Measurements from ENCODE around the gene TTLL12. TPM values are rescaled to one million over a fixed set of nuclear protein-coding genes. Genes with fewer than 3 reads are reported as not detected.

Gene TTLL12
- polyA plus RNA-seq, 2 of the 4 experiments (the other 2 are of a cell fraction), result 8.6 to 18.7 TPM

- no peak overlapping the region for H3K27ac ChIP-seq
- ChIA-PET CTCF (interaction anchor here (1.2 to 1.5 kb wide), 2 partner anchors 9 to 23 kb away, joined by 3 read pairs; no protein-coding TSS in a partner anchor), POLR2A (no interaction called here)
- no peak for TF ChIP-seq RCOR1 (IDR thresholded peaks at IDR 0.05; ENCODE audit: low read depth, low read length)
- TF ChIP-seq HES2 (IDR thresholded peaks at IDR 0.05), result no peak
- TF ChIP-seq ESRRA (IDR thresholded peaks at IDR 0.05; ENCODE audit: borderline replicate concordance, low read length), result no peak
- no peak for TF ChIP-seq HOXA7 (CRISPR knock-in tag; IDR thresholded peaks at IDR 0.05)
- DNase-seq (ENCODE audit: low read depth in 1 of 2, low spot score in 1 of 2) (no peak), ATAC-seq (no peak), FAIRE-seq (no peak)
- H3K4me3 ChIP-seq, result no peak overlapping the region
- 100% methylated on average over 2 of the region's 4 CpGs for WGBS (ENCODE audit: missing lambda C conversion rate)
- H3K4me1 ChIP-seq, result no peaks in the 10 kb centered on the region
- no peaks in the 10 kb centered on the region for H3K9me3 ChIP-seq
- no peak overlapping the region for H3K4me2 ChIP-seq
Measured at GRCh38 chr22:43134553-43134952, 52.4 kb downstream of the TTLL12 start.

DNA sequence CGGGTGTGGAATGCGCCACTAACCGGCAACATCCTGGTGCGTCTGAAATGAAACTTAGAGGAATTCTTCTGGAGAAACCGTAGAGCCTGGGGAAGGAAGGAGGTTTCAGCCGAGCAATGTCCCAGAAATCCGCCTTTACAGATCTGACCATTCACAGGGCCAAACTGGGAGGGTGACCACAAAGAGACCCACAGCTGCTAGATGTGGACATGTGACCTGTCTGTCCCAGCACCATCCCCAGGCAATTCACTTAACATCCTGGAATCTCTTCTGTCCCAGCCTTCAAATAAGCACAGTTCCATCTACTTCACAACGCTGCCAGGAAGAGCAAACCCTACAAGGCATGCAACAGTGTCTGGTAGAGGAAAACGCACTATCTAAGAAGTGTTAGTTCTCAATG is 53.5 kb downstream of the TTLL12 start:
- no peak for TF ChIP-seq RFX5 (IDR thresholded peaks at IDR 0.05)
- FAIRE-seq (no peak), DNase-seq (ENCODE audit: low read depth in 1 of 2, low spot score in 1 of 2) (no peak), ATAC-seq (no peak)
- H3K4me3 ChIP-seq, result no peak overlapping the region
- H3K27ac ChIP-seq, result no peak overlapping the region
- H3K9me3 ChIP-seq, result no peaks in the 10 kb centered on the region
- CTCF ChIA-PET, result interaction anchor here (0.7 to 1.2 kb wide), 2 partner anchors 15 to 24 kb away, joined by 3 read pairs; no protein-coding TSS in a partner anchor
- no peaks in the 10 kb centered on the region for H3K4me1 ChIP-seq
- no peak overlapping the region for H3K4me2 ChIP-seq
- POLR2A ChIA-PET, result no interaction called here
- 81% methylated on average over 9 of the region's 9 CpGs for whole genome bisulfite sequencing (ENCODE audit: missing lambda C conversion rate)

- ChIA-PET CTCF (interaction anchor here (1.0 kb wide), 1 partner anchor 13 kb away, joined by 3 read pairs; no protein-coding TSS in a partner anchor), POLR2A (no interaction called here)
- no peak for FAIRE-seq
- no peak for DNase-seq (ENCODE audit: low read depth in 1 of 2, low spot score in 1 of 2)
- WGBS (ENCODE audit: missing lambda C conversion rate), result 87% methylated on average over 14 of the region's 17 CpGs
- Histone ChIP-seq H3K4me3 (no peak overlapping the region), H3K9me3 (no peaks in the 10 kb centered on the region), H3K4me2 (no peak overlapping the region), H3K4me1 (peaks cover 8% of the 10 kb centered on the region), H3K27ac (no peak overlapping the region)
- no peak for ATAC-seq
- no peak for TF ChIP-seq EP300 (IDR thresholded peaks at IDR 0.05)
- no peak for TF ChIP-seq PHF8 (IDR thresholded peaks at IDR 0.05; ENCODE audit: borderline replicate concordance, low read depth)
- TF ChIP-seq ZSCAN20 (CRISPR knock-in tag; IDR thresholded peaks at IDR 0.05), result no peak
- TF ChIP-seq NPAS2 (CRISPR knock-in tag; IDR thresholded peaks at IDR 0.05; ENCODE audit: borderline replicate concordance), result no peak
- TF ChIP-seq GATA3 (IDR thresholded peaks at IDR 0.05; ENCODE audit: borderline replicate concordance), result no peak
- TF ChIP-seq BCL3 (IDR thresholded peaks at IDR 0.05), result no peak
- no peak for TF ChIP-seq TFCP2L1 (CRISPR knock-in tag; IDR thresholded peaks at IDR 0.05)
- TF ChIP-seq HMGXB4 (CRISPR knock-in tag; IDR thresholded peaks at IDR 0.05; ENCODE audit: borderline replicate concordance), result no peak
- TF ChIP-seq RAD21 (conservative IDR thresholded peaks at IDR 0.05 in 1 of 2, IDR thresholded peaks at IDR 0.05 in 1 of 2), result no peak
- TF ChIP-seq NR3C1 (IDR thresholded peaks at IDR 0.05), result no peak
- no peak for TF ChIP-seq EHF (CRISPR knock-in tag; IDR thresholded peaks at IDR 0.05)
- no peak for TF ChIP-seq HOXB5 (CRISPR knock-in tag; IDR thresholded peaks at IDR 0.05)
- TF ChIP-seq NFE2L2 (conservative IDR thresholded peaks at IDR 0.05; ENCODE audit: low read length), result no peak
- no peak for TF ChIP-seq EHMT2 (IDR thresholded peaks at IDR 0.05; ENCODE audit: low read depth)
- TF ChIP-seq CBX2 (IDR thresholded peaks at IDR 0.05; ENCODE audit: borderline replicate concordance, low read depth), result no peak
- TF ChIP-seq, protein P1, sequence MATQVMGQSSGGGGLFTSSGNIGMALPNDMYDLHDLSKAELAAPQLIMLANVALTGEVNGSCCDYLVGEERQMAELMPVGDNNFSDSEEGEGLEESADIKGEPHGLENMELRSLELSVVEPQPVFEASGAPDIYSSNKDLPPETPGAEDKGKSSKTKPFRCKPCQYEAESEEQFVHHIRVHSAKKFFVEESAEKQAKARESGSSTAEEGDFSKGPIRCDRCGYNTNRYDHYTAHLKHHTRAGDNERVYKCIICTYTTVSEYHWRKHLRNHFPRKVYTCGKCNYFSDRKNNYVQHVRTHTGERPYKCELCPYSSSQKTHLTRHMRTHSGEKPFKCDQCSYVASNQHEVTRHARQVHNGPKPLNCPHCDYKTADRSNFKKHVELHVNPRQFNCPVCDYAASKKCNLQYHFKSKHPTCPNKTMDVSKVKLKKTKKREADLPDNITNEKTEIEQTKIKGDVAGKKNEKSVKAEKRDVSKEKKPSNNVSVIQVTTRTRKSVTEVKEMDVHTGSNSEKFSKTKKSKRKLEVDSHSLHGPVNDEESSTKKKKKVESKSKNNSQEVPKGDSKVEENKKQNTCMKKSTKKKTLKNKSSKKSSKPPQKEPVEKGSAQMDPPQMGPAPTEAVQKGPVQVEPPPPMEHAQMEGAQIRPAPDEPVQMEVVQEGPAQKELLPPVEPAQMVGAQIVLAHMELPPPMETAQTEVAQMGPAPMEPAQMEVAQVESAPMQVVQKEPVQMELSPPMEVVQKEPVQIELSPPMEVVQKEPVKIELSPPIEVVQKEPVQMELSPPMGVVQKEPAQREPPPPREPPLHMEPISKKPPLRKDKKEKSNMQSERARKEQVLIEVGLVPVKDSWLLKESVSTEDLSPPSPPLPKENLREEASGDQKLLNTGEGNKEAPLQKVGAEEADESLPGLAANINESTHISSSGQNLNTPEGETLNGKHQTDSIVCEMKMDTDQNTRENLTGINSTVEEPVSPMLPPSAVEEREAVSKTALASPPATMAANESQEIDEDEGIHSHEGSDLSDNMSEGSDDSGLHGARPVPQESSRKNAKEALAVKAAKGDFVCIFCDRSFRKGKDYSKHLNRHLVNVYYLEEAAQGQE (IDR thresholded peaks at IDR 0.05), result no peak
Measured at GRCh38 chr22:43131773-43132501, 55.0 kb downstream of the TTLL12 start.
